ENCODE measurements around the gene LMTK2.
"Not testable (repeated sequence)": the region's sequence is repeated elsewhere in the genome, so short reads cannot be mapped to it uniquely, and the experiment has no call there.

DNA sequence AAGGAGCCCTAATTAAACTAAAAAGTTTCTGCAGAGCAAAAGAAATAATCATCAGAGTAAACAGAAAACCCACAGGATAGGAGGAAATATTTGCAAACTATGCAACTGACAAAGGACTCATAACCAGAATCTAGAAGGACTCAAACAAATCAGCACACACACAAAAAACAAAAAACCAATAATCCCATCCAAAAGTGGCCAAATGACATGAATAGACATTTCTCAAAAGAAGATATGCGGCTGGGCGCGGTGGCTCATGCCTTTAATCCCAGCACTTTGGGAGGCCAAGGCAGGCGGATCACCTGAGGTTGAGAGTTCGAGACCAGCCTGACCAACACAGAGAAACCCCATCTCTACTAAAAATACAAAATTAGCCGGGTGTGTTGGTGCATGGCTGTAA lies 112.7 kb downstream of the LMTK2 start:
- not testable (repeated sequence) for TF ChIP-seq CTCF (conservative IDR thresholded peaks at IDR 0.05); ZFX (IDR thresholded peaks at IDR 0.05)

Data from C4-2B (cell line).